Naive thymus-derived CD4-positive, alpha-beta T cell (primary cell): ENCODE measurements around the gene ATP8A1. TPM values are rescaled to one million over a fixed set of nuclear protein-coding genes. Genes with fewer than 3 reads are reported as not detected.

ENCODE experiments used
- ATAC-seq: fragments of 150-1000 bp; cut with Tn5 transposase; 2 replicates; pipeline ENCODE4 v1.10.0; 2021; ENCODE audit warnings: mild to moderate bottlenecking, moderate library complexity
- CTCF ChIA-PET: fragments of 350-600 bp; sonication (Branson Sonifier 250); formaldehyde crosslinking; loops from one replicate; lab custom pipeline; 2021; ENCODE audit warnings: antibody characterized with exemption; lab: Charles Lee
- POLR2A ChIA-PET: fragments of 350-600 bp; sonication (Branson Sonifier 250); formaldehyde crosslinking; loops from one replicate; lab custom pipeline; 2021; ENCODE audit warnings: antibody characterized with exemption, inconsistent platforms; lab: Charles Lee
- DNase-seq, 9 donors: peaks; one replicate each; pipeline versions ENCODE4 v3.0.0 to v3.0.0-alpha.2; 2020 to 2022; ENCODE audit warnings: mixed read lengths in 1 of 9
- H3K27ac ChIP-seq: one replicate; pipeline ENCODE4 v1.7.0; 2013; ENCODE audit warnings: mild to moderate bottlenecking, low read depth, low read length, moderate library complexity
- H3K27me3 ChIP-seq, 2 donors: one replicate each; pipeline ENCODE4 v1.7.0; 2013; ENCODE audit warnings: low read length in 2 of 2, mild to moderate bottlenecking in 2 of 2, moderate library complexity in 2 of 2; ENCODE audit not compliant: control insufficient read depth in 2 of 2, insufficient read depth in 2 of 2
- H3K36me3 ChIP-seq, 3 experiments: 1 replicate in 2 of 3; 2 replicates in 1 of 3; pipeline ENCODE4 v1.7.0; 2013; ENCODE audit warnings: low read length in 3 of 3, mild to moderate bottlenecking in 3 of 3, moderate library complexity in 1 of 3; ENCODE audit not compliant: insufficient read depth in 3 of 3, control insufficient read depth in 2 of 3
- H3K4me1 ChIP-seq, 2 donors: one replicate each; pipeline ENCODE4 v1.7.0; 2013; ENCODE audit warnings: low read length in 2 of 2, mild to moderate bottlenecking in 2 of 2, moderate library complexity in 1 of 2; ENCODE audit not compliant: control insufficient read depth in 2 of 2, insufficient read depth in 2 of 2
- H3K4me3 ChIP-seq: 2 replicates; pipeline ENCODE4 v1.7.0; 2013; ENCODE audit warnings: mild to moderate bottlenecking, low read length
- H3K9me3 ChIP-seq, 3 experiments: 1 replicate in 2 of 3; 2 replicates in 1 of 3; pipeline ENCODE4 v1.7.0; 2013; ENCODE audit warnings: low read length in 3 of 3; ENCODE audit not compliant: control insufficient read depth in 2 of 3
- H3K27ac Mint-ChIP-seq, 9 donors: one replicate each; pipeline ENCODE4 v1.8.0; 2020 to 2022; ENCODE audit warnings: mixed read lengths in 9 of 9, mild to moderate bottlenecking in 8 of 9, moderate library complexity in 5 of 9, inconsistent platforms in 2 of 9
- H3K27me3 Mint-ChIP-seq, 5 donors: one replicate each; pipeline ENCODE4 v1.8.0; 2021 to 2022; ENCODE audit warnings: mixed read lengths in 5 of 5, mild to moderate bottlenecking in 1 of 5
- H3K36me3 Mint-ChIP-seq, 5 donors: one replicate each; pipeline ENCODE4 v1.8.0; 2020 to 2022; ENCODE audit warnings: mixed read lengths in 5 of 5, mild to moderate bottlenecking in 3 of 5, inconsistent platforms in 1 of 5
- H3K4me1 Mint-ChIP-seq, 7 donors: one replicate each; pipeline ENCODE4 v1.8.0; 2020 to 2022; ENCODE audit warnings: mixed read lengths in 7 of 7, mild to moderate bottlenecking in 3 of 7, inconsistent platforms in 1 of 7
- H3K4me3 Mint-ChIP-seq, 10 donors: one replicate each; pipeline ENCODE4 v1.8.0; 2020 to 2022; ENCODE audit warnings: mild to moderate bottlenecking in 10 of 10, mixed read lengths in 10 of 10, moderate library complexity in 6 of 10, inconsistent platforms in 2 of 10
- H3K9me3 Mint-ChIP-seq, 11 donors: one replicate each; pipeline ENCODE4 v1.8.0; 2020 to 2022; ENCODE audit warnings: mixed read lengths in 11 of 11, mild to moderate bottlenecking in 4 of 11, inconsistent platforms in 1 of 11, moderate library complexity in 1 of 11
- intact Hi-C, 2 donors: fragments of 100-400 bp; cut with micrococcal nuclease; formaldehyde crosslinking; loops; one replicate each; pipeline ENCODE4 v1.15.1; 2023
- polyA plus RNA-seq, 2 donors: library from polyadenylated mRNA; unstranded; fragments of 300-500 nt; fragmentation: Illumina TruSeq; gene quantifications; one replicate each; pipeline ENCODE4 v1.2.3, GENCODE V29; 2021
- total RNA-seq, 6 experiments: library from RNA in 5 of 6; stranded (reverse) in 5 of 6; gene quantifications; 1 replicate in 5 of 6; 2 replicates in 1 of 6; pipeline ENCODE4 v1.2.3 and lab custom pipeline; 2021 to 2026

The ATP8A1 gene
- total and polyA plus RNA-seq, 7 experiments from 2014 or later = 8.8 to 66.8 (median 48.5) TPM

DNA sequence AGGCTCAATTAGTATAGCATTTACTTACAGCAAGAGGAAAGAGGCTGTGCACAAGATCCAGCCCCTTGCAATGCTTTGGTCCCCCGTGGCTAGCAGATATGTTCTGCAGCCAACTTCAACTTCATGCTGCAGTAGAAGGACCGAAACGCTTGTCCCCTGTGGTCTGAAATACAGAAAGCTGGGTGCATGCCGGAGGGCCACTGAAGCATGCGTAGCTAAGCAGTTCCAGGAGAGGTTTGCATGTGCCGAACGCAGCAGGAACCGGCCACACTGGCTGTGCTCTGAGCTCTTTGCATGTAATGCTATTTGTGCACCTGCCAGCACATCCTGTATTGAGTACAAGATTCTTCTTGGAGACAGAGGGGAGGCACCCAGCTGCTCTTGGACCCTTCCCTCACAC lies 295.4 kb downstream of the ATP8A1 start:
- DNase-seq = no peak
- H3K27me3 ChIP-seq = no peaks in the 10 kb centered on the region
- intact Hi-C loops = no loop called here
- peaks cover 0 to 7% (median 0%) of the 10 kb centered on the region in 7 donors for H3K4me1 Mint-ChIP-seq
- no peaks in the 10 kb centered on the region for H3K36me3 ChIP-seq
- CTCF ChIA-PET = no interaction called here
- POLR2A ChIA-PET = no interaction called here
- no peak overlapping the region for H3K4me3 Mint-ChIP-seq
- peaks cover 0 to 5% (median 0%) of the 10 kb centered on the region in 11 donors for H3K9me3 Mint-ChIP-seq
- H3K27ac Mint-ChIP-seq = no peak overlapping the region
- peaks cover 27 to 53% (median 33%) of the 10 kb centered on the region in 5 donors for H3K27me3 Mint-ChIP-seq
- ATAC-seq = no peak
- no peak overlapping the region for H3K4me3 ChIP-seq
- peaks cover 0 to 4% (median 0%) of the 10 kb centered on the region in 5 donors for H3K36me3 Mint-ChIP-seq
- H3K27ac ChIP-seq = no peak overlapping the region
- no peaks in the 10 kb centered on the region for H3K4me1 ChIP-seq
- H3K9me3 ChIP-seq = no peaks in the 10 kb centered on the region

GRCh38 chr4:42360256-42360669 lies 296.6 kb downstream of the ATP8A1 start:
- no peaks in the 10 kb centered on the region for H3K9me3 ChIP-seq
- no peak for ATAC-seq
- ChIA-PET CTCF (no interaction called here), POLR2A (no interaction called here)
- DNase-seq = no peak
- Mint-ChIP-seq H3K36me3 (peaks cover 0 to 4% (median 0%) of the 10 kb centered on the region in 5 donors), H3K9me3 (peaks cover 0 to 5% (median 0%) of the 10 kb centered on the region in 11 donors), H3K27ac (no peak overlapping the region), H3K4me3 (no peak overlapping the region), H3K27me3 (peaks cover 36 to 58% (median 43%) of the 10 kb centered on the region in 5 donors), H3K4me1 (peaks cover 0 to 7% (median 0%) of the 10 kb centered on the region in 7 donors)
- intact Hi-C loops = no loop called here
- no peaks in the 10 kb centered on the region for H3K27me3 ChIP-seq
- no peak overlapping the region for H3K27ac ChIP-seq
- H3K4me1 ChIP-seq = no peaks in the 10 kb centered on the region
- H3K4me3 ChIP-seq = no peak overlapping the region
- no peaks in the 10 kb centered on the region for H3K36me3 ChIP-seq

GRCh38 chr4:42359711-42360110 lies 297.2 kb downstream of the ATP8A1 start:
- Mint-ChIP-seq H3K36me3 (peaks cover 0 to 4% (median 0%) of the 10 kb centered on the region in 5 donors), H3K27ac (no peak overlapping the region), H3K9me3 (peaks cover 0 to 5% (median 0%) of the 10 kb centered on the region in 11 donors), H3K4me3 (no peak overlapping the region), H3K27me3 (peaks cover 39 to 60% (median 48%) of the 10 kb centered on the region in 5 donors), H3K4me1 (peaks cover 0 to 7% (median 0%) of the 10 kb centered on the region in 7 donors)
- CTCF ChIA-PET = no interaction called here
- Histone ChIP-seq H3K27me3 (no peaks in the 10 kb centered on the region), H3K27ac (no peak overlapping the region), H3K4me3 (no peak overlapping the region), H3K36me3 (no peaks in the 10 kb centered on the region), H3K4me1 (no peaks in the 10 kb centered on the region), H3K9me3 (no peaks in the 10 kb centered on the region)
- intact Hi-C loops = no loop called here
- ATAC-seq (no peak), DNase-seq (no peak)
- POLR2A ChIA-PET = no interaction called here

Other genes starting within 250 kb of the ATP8A1 start
- gene GRXCR1, start 235.6 kb upstream of the ATP8A1 start, total RNA-seq = not detected
- gene GRXCR1, start 235.6 kb upstream of the ATP8A1 start, polyA plus RNA-seq = not detected